GM21786 (cell line): Measurements from ENCODE around the gene PRDM15.

Experiments
- ATAC-seq: cut with Tn5 transposase; IDR thresholded peaks from one replicate; pipeline ENCODE4 v1.9.1; 2021; ENCODE audit not compliant: unreplicated experiment

Gene PRDM15

DNA sequence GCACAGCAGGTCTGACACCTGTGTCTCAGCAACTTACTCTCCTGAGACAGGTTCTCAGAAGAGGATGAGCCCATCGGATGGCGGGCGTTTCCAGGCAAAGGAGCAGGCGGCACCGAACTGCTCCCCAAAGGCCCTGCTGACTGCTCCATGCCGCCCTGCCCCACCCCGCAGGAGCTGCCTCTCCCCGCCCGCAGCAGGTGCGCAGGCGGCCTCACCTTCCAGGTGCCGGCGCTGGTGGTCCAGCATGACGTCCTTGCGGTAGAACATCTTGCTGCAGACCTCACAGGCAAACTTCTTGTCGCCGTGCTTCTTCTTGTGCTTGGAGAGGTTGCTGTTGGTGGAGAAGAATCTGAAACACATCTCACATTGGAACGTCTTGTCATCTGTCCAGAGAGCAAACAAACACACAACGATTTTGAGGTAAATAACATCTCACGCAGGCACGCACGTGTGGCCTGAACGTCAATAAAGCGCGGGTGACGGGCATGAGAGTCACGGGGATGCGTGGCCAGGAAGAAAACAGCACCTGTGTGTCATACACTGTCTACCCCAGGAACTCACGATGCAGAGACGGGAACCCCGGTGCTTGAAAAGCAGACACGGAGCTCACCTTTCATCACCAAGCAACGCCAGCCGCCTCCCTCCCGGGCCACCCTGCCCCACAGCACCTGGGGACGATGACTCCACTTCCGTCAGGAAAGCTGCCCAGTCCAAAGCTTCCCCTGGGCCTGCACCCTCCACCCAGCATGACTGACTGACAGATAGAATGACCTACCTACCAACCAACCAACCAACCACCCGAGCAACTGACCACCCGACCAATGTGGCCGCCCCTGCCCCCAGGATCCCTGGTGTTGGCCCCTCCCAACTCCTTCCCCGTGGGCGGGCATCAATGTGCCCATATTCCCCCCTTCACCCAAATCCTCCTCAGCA lies 50.9 kb downstream of the PRDM15 start:
- no peak for ATAC-seq

DNA sequence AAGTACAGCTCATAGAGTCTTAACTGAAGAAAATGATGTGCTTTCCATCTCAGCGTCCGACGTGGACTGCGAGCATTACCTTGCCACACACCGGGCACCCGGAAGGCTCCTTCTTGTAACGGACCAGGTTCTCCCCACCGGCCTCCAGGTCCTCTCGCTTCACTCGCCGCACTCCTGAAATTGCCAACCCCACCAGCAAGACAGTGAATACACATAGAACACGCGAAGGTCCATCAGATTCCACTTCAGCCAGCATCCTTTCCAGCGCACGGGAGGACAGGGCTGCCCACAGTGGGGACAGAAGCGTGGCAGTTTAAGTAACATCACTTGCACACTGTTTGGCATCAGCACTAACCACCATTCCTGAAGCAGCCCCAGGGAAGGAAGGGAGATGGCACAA lies 53.3 kb downstream of the PRDM15 start:
- ATAC-seq: no peak

DNA sequence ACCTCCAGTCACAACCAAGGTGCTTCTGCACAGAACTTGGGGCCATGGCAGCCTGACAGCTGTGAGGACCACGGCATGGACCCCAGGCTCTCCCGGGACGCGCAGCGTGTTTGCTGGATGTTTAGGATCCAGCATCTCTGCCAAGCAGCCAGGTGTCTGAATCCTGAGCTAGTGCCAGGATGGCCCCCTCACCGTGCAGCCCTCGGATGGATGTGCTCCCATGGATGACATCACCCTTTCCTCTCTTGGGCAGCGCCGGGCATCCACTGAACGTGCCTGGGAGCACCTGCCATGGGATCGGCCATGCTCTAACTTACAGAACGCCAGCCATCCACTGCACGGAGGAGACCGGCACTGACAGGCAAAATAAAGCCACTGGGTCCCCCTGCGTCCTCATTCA lies 53.9 kb downstream of the PRDM15 start:
- no peak for ATAC-seq

DNA sequence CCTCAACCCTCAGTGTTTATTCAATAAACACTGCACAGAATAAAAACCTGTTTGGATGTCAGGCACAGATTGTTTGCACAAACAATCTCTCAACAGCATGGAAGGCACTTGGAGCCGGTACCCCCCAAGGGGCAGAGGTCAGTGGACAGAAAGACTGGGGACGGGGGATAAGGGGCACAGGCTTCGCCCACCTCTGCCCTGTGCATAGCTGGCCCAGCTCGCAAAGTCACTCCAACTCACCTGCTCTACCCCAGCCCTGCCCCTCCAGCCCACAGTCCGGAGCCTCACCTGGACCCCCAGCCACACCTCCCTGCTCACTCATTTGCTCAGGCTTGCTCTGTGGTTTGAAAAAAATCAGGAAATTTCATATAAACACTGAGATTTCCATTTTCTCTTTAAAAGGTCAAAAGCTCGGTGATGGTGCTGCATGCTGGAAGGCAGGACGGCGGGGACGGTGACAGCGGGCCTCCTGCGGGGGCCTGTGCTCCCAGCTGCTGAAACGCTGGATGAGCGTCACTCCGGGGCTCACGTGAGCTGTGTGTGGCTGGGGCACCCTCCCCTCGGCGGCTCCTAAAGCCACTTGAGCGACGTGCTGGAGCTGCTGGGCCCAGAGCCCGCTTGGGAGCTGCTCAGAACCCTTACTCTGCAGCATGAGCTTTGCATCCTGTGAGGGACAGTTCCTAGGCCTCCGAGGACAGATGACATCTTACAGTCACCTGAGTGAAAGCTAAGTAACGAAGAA lies 54.5 kb downstream of the PRDM15 start:
- no peak for ATAC-seq

DNA sequence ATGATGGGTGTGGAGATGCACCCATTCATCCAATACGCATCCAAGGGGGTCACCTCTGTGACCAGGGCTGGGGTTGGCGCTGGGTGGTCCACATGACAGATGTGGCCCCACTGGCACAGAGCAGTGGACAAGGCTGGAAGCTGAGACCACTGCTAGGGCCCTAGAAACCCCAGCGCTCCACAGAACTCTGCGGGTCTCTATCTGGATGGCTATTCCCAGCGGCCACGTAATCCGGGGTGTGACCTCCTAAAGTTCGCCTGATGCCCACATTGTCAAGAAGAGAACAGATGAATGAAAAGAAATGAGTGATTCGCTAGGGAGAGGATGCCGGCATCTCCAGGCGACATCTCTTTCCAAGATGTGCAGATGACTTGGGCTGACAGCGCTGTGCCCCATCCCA lies 55.2 kb downstream of the PRDM15 start:
- ATAC-seq: no peak

DNA sequence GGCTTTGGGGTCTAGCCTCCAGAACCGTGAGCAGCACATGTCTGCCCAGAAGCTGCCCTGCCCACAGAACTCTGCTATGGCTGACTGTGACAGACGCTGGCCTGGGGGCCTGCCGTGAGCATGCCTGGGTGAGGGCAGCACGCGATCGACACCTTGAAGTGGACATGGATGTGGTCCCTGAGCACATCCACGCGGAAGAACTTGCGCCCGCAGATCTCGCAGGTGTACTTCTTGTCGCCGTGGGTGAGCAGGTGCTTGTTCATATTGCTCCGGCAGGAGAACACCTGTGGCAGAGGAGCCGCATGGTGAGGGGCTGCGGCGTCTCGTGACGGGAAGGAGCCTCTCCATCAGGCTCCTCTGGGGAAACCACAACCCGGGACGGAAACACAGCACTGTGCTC lies 56.0 kb downstream of the PRDM15 start:
- ATAC-seq: no peak

DNA sequence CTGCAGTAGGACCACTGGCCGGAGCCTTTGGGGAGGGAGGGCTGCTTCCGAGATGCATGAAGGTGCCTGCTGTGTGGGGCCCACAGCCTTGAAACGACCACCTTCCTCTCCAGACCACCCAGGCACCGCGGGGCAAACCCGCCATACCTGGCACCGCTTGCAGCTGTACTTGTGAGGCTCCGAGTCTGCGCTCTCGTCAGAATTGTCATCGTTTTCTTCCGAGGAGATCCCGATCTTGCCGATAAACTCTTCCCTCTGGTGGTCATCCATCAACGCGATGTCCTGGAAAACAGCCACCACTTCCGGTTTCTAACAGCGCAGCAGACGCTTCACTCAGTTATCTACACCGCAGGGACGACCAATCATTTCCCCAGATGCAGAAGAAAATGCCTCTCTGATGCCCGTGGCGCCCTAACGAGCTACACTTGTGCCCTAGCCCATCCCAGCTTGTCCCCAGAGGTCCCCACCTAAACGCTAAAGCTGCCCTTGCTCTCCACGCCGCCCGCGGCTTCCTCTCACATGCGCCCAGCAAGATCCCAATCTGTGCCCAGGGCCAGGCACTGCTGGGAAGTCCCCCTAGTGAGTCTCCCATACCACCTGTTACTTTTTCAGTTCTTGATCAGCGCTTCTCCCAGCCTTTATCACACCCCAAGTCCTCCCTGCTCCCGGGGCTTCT lies 57.2 kb downstream of the PRDM15 start:
- no peak for ATAC-seq

DNA sequence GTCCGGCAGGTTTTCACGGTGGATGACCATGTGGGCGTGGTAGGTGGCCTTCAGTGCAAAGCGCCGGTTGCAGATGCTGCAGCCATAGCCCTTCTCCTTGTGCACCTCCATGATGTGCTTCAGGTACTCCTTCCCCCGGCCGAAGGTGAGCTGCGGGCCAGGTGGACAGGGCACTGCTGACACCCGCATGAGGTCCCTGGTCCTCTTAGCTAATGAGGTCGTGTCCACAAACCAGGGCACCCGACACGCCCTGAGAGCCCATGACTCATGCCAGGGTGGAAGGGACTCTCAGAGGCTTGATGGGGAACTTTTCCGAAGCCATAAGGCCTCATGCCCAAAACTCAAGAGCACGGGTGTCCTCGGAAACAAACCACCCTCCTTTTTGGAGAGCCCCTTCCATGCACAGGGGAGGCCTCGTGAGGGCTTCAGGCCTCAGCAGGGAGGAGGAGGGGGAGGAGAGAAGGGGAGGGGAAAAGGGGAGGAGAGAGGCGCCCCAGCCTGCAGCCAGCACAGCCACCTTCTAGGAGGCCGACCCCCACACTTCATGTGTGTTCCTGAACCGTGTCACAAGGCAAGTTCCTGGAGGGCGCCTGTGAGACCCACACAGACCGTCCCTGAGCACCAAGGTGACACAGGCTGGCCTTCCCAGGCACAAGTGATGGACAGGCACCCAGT lies 57.9 kb downstream of the PRDM15 start:
- no peak for ATAC-seq

DNA sequence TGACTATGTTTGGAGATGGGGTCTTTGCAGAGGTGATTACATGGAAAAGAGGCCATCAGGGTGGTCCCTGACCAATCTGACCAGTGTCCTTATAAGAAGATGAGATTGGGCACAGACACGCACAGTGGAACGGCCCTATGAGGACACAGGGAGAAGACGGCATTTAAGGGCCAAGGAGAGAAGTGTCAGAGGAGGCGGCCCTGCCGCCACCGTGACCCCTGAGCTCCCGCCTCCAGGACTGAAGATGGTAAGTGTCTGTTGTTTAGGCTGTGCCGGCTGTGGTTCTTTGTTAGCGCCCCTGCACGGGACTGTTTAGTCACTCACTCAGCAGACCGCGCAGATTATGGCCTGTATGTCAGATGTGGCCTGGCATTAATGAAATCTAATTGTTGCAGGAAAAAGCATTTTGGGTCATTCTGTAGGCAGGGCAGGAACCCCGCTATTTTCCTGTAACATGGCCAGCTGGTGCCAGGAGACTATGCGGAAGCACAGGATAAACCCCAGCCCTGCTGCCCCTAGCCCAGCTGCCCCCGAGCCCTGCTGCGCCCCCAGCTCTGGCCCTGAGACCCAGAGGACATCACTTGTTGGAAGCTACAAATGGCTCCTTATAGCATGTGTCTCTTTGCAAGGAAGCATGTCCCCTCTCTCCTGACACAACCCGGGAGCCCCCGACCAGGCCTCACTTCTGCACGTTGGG lies 58.6 kb downstream of the PRDM15 start:
- no peak for ATAC-seq

DNA sequence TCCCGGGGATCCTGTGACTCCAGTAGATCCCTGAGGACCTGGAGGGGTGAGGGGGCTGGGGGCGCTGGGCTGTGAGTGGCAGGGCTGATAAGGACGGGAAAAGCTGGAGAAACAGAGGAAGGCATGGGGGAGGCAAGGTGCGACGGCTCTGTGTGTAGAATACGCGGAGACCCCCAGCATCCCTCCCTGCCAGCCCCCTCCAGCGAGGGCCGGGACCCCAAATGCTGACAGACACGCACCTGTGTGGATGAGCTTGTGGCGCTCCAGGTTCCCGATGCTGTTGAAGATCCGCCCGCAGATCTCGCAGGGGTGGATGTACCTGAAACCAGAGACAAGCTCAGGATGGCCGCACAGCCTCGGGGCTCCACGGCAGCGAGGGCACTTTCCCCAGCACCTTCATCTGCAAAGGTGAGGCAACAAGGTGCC lies 59.3 kb downstream of the PRDM15 start:
- ATAC-seq: no peak

DNA sequence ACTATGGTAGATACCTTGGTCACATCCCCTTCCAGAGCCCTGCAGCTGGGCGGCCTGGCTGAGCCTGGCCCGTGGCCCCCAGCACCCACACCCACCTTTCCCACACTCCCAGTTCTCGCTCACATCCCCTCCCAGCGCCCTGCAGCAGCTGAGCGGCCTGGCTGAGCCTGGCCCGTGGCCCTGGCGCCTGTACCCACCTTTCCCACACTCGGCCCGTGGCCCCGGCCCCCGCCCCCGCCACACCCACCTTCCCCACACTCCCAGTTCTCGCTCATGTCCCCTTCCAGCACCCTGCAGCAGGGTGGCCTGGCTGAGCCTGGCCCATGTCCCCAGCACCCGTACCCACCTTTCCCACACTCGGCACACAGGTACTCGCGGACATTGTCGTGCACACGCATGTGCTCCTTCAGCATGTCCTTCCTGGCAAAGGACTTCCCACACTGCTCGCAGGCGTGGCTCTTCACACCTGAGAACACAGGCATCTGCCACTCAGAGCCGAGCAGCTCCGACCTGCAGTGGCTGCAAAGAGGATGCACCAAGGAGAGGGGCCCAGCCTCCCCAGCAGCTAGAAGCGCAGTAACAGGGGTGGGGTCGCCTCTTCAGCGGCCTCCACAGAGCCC lies 59.8 kb downstream of the PRDM15 start:
- no peak for ATAC-seq

DNA sequence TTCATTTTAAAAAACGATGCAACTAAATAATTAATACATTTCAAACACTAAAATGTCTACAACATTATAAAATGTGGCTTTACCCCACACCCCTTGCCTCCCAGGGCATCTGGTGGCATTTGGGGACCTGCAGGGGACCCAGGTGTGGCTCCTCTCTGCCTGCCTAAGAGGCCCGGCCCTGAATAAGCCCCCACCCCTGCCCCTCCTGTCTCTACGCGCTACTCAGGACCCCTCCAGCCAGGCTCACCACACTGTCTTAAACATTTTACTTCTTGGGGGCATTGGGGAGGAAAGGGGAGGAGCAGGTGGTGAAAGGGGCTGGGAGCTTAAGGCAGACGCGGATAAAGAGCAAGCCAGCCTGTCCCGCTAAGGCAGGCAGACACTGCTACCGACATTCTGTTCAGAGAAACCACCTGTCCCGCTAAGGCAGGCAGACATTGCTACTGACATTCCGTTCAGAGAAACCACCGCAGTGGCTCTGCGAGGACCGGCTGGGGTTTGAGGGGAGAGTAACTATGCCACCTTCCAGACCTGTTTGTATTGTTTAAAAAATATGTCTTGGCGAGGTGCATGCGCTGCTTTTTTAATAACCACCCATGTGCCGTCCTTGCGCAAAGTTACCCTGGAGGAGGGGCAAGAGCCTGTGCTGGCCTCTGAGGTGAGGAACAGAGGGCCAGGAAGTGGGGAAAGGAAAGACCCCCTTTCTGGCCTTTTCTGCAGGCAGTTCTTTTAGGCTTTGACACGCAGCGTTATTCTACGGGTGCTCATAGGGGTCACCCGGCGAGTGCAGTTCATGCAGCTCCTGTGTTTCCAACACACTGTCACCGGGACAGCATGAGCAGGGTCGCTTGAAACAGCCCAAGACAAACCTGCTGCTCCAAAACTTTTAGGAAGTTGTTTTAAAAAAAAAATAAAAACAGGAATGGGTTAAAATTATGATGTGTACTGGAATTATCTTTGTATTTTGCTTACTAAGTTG lies 61.0 kb downstream of the PRDM15 start:
- ATAC-seq: no peak

DNA sequence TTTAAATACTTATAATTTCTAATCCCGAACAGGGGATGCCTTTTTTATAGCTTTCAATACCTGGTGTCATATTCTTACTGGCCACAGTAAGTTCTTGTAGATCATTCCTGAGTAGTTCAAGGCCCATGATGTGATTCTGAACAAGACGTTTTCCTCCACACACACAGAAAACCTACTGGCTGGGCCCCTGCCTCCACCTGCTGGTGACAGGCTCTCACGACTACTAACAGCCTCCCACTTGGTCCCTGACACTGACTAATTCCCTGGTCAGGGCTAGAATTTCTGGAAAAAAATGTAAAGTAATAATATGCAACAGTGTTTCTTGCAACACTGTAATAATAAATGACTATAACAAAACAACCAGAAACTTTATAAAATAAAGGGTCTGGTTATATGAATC lies 61.9 kb downstream of the PRDM15 start:
- no peak for ATAC-seq

DNA sequence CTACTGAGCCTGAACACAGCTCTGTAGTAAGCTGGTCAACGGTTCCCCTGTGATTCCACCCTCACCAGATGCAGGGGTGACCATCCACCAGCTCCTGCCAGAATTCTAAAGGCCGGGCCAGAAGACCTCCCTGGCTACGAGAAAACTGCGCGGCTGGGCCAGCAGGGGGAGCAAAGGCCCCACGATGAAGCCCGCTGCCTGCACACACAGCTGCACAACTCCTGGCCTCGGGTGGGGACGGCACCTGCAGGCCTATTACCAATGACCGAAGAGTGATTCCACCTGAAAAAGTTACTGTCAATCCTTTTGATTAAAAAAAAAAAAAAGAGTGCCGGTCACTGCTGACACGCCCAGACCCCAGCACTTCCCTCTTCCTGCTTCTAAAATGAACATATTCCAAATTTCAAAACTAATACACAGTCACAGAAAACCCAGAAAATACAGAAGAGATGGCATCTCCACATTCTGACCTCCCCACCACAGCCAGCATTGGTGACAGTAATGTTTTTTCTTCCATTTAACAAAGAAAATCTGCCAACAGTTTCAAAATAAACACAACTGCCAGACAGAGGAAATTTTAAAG lies 62.5 kb downstream of the PRDM15 start:
- no peak for ATAC-seq

DNA sequence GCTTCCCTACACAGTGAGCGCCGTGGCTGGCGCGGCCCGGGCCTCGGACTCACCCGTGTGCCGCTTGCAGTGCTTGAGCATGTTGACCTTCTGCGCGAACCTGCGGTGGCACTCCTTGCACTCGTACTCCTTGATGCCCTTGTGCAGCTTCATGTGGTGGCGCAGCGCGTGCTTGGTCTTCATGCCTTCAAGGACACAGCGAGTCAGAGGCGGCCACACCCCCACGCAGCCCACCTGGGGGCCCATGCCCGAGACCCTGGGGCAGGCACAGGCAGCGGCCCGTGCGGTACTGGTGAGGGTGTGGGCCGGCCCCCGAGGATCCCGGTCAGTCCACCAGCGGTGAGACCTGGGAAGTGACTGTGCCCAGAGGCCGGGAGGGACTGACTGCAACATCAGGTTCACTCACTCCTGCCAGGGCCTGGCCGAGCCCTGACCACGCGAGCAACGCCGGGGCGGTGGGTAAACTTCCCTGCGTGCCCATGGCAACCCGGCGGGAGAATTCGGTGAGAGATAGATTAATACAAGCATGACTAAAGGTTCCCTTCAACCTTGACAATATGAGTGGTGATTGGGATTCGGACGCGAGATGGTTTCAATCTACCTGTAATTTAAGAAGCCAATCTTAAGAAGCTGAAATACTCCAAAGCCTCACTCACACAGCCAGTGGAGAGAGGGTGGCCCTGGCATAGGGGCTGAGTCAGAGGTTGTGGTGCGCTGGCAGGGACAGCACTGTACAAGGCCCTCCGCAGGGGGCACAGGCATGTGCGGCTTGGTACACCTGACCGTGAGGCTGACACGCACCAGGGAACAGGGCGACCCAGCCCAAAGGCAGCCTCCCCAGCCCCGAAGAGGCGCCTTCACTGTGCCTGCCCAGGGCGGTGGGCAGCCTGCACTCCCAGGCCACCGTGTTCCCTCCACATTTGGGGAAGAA lies 63.2 kb downstream of the PRDM15 start:
- no peak for ATAC-seq

DNA sequence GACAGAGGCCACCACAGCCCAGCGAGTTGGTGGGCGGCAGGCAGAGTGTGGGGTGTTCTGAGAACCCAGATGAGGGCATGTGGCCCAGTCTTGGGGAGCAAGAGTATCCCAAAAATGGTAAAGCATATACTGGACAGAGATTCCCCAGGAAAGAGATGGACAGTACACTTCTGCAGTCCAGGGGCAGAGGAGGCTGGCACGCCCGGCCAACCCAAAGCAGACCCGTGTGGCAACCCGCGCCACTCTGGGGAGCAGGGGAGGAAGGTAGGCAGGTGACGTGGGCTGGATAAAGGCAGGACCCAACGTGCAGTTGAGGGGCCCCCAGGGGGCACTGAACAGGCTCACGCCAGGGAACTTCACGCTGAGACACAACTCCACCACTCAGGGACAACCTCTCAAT lies 65.9 kb downstream of the PRDM15 start:
- no peak for ATAC-seq

DNA sequence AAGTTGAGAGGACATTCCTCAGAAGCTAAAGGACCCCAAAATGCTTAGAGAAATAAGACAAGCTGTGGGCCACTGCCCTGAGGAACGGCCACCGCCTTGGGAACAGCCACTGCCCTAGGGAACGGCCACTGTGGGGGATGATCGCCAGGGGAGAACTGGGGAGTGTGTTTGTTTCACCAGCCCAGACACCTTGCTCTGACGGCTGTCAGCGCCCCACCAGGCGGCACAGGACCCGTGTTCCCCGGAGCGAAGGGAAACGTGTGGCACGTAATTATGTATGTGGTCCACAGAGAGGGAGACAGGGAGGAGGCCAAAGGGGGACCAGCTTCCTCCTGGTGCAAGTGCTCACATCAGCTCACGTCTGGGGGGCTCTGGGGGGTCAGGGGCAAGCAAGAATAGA lies 66.5 kb downstream of the PRDM15 start:
- no peak for ATAC-seq

DNA sequence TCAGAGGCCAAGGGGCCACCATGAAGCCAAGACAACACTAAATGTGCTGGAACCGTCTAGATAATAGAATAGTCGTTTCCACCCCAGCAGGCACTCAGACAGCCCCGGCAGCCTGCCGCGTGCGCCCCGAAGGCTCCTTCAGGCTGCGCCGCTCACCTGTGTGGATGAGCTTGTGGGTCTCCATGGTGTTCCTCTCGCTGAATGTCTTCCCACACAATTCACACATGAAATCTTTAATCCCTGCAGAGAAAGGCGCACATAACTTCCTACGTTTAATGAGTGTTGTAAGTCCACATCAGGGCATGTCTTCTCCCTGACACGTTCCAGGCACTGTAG lies 68.6 kb downstream of the PRDM15 start:
- ATAC-seq: no peak
